Measurements from ENCODE around the gene KIAA0930.

- TF ChIP-seq CTCF (IDR thresholded peaks at IDR 0.05) (no peak), EZH2 (IDR thresholded peaks at IDR 0.05; ENCODE audit: borderline replicate concordance, insufficient read depth, low read depth, low read length, poor library complexity, severe bottlenecking) (no peak)
Measured at GRCh38 chr22:45198463-45198795, 42.3 kb downstream of the KIAA0930 start.

All from B cell (primary cell).